HUDEP-2 (cell line): ENCODE data around the gene WNK2.

Experiments
- DNase-seq, 76 experiments: peaks; one replicate each; lab custom pipeline; 2025; ENCODE audit not compliant: unreplicated experiment in 76 of 76; lab: John Stamatoyannopoulos, UW

Gene WNK2

GRCh38 chr9:93198117-93198837, 14.3 kb downstream of the WNK2 start:
- DNase-seq, result no peak

GRCh38 chr9:93198838-93199625, 15.1 kb downstream of the WNK2 start:
- DNase-seq, result no peak

GRCh38 chr9:93200449-93200742, 16.5 kb downstream of the WNK2 start:
- no peak for DNase-seq

- no peak for DNase-seq
Observed at GRCh38 chr9:93200989-93201334, 17.0 kb downstream of the WNK2 start.

- DNase-seq, result no peak
Observed at GRCh38 chr9:93203026-93203717, 19.2 kb downstream of the WNK2 start.

GRCh38 chr9:93203718-93204469, 20.0 kb downstream of the WNK2 start:
- no peak for DNase-seq

GRCh38 chr9:93204470-93205043, 20.6 kb downstream of the WNK2 start:
- no peak for DNase-seq

GRCh38 chr9:93205045-93205768, 21.3 kb downstream of the WNK2 start:
- no peak for DNase-seq

- DNase-seq, result no peak
Observed at GRCh38 chr9:93205896-93206575, 22.1 kb downstream of the WNK2 start.

- DNase-seq, result no peak
Observed at GRCh38 chr9:93206576-93207155, 22.7 kb downstream of the WNK2 start.

- no peak for DNase-seq
Observed at GRCh38 chr9:93207326-93207814, 23.4 kb downstream of the WNK2 start.

- DNase-seq, result no peak
Observed at GRCh38 chr9:93207860-93208734, 24.2 kb downstream of the WNK2 start.

- no peak for DNase-seq
Observed at GRCh38 chr9:93209097-93209496, 25.2 kb downstream of the WNK2 start.

- DNase-seq, result no peak
Observed at GRCh38 chr9:93209576-93210323, 25.8 kb downstream of the WNK2 start.

GRCh38 chr9:93210324-93210973, 26.5 kb downstream of the WNK2 start:
- no peak for DNase-seq

GRCh38 chr9:93210974-93211653, 27.2 kb downstream of the WNK2 start:
- no peak for DNase-seq

- DNase-seq, result no peak
Observed at GRCh38 chr9:93211654-93212001, 27.7 kb downstream of the WNK2 start.
